Transverse colon (tissue), 4 donors: Measurements from ENCODE around the gene GMDS.
A peak's percentile ranks its signal among the peaks of the same experiment; 100 is the strongest.

Experiments used
- EP300 ChIP-seq: sonication (generic); formaldehyde crosslinking; IDR thresholded peaks from one replicate; pipeline ENCODE4 v1.6.1; 2017; ENCODE audit warnings: antibody characterized with exemption, low read depth
- POLR2A ChIP-seq: fragments of 450-650 bp; IDR thresholded peaks from one replicate; pipeline ENCODE4 v1.6.1; 2016; ENCODE audit warnings: antibody characterized with exemption, mild to moderate bottlenecking, moderate library complexity
- POLR2AphosphoS5 ChIP-seq, 3 donors: sonication (generic); formaldehyde crosslinking; IDR thresholded peaks; one replicate each; pipeline ENCODE4 v1.6.1; 2016; ENCODE audit warnings: antibody characterized with exemption in 3 of 3
- TF ChIP-seq, protein P1 (sequence below), 5 experiments: fragments of 200-600 bp in 3 of 5; fragments of 450-650 bp in 2 of 5; sonication (generic) in 3 of 5; IDR thresholded peaks; 1 replicate in 2 of 5; 2 replicates in 3 of 5; pipeline ENCODE4 v1.5.1; 2016 to 2017; ENCODE audit warnings: antibody characterized with exemption in 5 of 5, inconsistent platforms in 3 of 5, mild to moderate bottlenecking in 2 of 5, moderate library complexity in 1 of 5

DNA sequence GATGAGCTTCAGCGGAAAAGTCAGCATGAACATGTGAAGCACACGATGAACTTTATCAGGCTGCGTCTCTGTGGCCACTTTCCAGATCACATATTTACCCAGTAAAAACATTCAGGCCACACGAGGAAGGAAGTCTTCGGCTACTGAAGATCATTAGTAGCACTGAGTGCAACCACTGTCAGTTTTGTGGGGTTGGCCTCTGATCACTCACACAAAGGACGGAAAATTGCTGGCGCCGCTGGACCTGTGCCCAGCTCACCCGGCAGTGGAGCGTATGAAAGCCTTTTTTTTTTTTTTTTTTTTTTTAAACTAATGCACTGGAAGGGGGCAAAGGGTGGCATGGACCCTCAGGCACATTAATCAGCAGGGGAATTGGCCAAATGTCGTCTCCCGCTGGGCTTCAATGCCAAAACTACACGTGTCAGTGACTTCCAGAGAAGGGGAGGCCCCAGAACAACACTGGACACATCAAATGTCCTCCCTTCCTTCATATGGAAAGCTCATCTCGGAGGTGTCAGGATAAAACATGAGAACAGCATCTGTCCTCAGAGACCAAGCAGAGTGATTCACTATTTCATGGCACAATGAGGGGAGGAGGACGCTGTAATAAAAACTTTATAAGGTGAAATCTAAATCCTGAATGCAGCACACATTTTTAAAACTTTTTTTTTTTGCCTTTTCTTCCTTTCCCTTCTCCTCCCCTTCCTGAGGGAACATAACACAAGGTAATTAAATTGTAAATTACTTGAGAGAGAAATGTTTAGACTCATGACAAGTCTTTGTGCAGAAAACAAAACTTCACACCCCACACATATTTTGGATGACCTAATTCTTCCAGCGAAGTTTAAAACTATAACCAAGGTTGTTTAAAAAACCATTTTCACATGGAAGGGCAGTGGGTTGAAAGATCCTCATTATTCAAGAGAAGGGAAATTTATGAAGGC is 412.3 kb downstream of the GMDS start:
- TF ChIP-seq POLR2AphosphoS5 (IDR thresholded peaks at IDR 0.05) (peak in 2 of 3 donors; percentile 10 to 20), POLR2A (no peak), EP300 (no peak)
- TF ChIP-seq, protein P1, sequence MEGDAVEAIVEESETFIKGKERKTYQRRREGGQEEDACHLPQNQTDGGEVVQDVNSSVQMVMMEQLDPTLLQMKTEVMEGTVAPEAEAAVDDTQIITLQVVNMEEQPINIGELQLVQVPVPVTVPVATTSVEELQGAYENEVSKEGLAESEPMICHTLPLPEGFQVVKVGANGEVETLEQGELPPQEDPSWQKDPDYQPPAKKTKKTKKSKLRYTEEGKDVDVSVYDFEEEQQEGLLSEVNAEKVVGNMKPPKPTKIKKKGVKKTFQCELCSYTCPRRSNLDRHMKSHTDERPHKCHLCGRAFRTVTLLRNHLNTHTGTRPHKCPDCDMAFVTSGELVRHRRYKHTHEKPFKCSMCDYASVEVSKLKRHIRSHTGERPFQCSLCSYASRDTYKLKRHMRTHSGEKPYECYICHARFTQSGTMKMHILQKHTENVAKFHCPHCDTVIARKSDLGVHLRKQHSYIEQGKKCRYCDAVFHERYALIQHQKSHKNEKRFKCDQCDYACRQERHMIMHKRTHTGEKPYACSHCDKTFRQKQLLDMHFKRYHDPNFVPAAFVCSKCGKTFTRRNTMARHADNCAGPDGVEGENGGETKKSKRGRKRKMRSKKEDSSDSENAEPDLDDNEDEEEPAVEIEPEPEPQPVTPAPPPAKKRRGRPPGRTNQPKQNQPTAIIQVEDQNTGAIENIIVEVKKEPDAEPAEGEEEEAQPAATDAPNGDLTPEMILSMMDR (IDR thresholded peaks at IDR 0.05) = no peak
